ENCODE results near the gene LCE1B.

DNA sequence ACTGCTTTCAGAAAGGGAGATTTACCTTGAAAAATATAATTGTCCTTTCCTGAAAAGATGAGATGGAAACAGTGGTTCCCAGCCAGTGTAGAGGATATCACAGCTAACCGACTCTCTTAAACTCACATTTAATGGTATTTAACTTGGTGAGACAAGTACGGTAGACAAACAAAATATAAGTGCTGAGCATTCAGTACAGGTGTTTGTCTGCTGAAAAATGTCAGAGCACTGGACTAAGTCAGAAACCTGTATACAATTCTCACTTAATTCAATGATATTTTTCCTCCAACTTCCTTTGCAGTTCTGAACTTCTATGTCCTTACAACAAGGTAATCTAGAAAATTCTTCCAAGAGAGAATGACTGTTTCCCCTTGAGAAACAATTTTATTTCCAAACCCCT, at the start of gene LCE1B:
- TF ChIP-seq, protein P1, sequence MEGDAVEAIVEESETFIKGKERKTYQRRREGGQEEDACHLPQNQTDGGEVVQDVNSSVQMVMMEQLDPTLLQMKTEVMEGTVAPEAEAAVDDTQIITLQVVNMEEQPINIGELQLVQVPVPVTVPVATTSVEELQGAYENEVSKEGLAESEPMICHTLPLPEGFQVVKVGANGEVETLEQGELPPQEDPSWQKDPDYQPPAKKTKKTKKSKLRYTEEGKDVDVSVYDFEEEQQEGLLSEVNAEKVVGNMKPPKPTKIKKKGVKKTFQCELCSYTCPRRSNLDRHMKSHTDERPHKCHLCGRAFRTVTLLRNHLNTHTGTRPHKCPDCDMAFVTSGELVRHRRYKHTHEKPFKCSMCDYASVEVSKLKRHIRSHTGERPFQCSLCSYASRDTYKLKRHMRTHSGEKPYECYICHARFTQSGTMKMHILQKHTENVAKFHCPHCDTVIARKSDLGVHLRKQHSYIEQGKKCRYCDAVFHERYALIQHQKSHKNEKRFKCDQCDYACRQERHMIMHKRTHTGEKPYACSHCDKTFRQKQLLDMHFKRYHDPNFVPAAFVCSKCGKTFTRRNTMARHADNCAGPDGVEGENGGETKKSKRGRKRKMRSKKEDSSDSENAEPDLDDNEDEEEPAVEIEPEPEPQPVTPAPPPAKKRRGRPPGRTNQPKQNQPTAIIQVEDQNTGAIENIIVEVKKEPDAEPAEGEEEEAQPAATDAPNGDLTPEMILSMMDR (conservative IDR thresholded peaks at IDR 0.05; ENCODE audit: low read length): no peak
- no peak for TF ChIP-seq EZH2phosphoT487 (IDR thresholded peaks at IDR 0.05; ENCODE audit: borderline replicate concordance)

Measured in Loucy (cell line).